HCT116 (cell line): ENCODE results near the gene SBF2. TPM values are rescaled to one million over a fixed set of nuclear protein-coding genes. Genes with fewer than 3 reads are reported as not detected.

ENCODE experiments used
- ATAC-seq: fragments of 200-7000 bp; cut with Tn5 transposase; 2 replicates; pipeline ENCODE4 v1.9.1; 2020; ENCODE audit warnings: mild to moderate bottlenecking, moderate library complexity
- BruUV-seq: library from RNA; stranded (reverse); fragments of 400-500 nt; replicated peaks from 2 replicates; lab custom pipeline; 2021; lab: Mats Ljungman, UMichigan
- CTCF ChIA-PET: fragments of 300-600 bp; sonication (Branson Sonifier 250); formaldehyde crosslinking; loops from one replicate; lab custom pipeline; 2021; ENCODE audit warnings: antibody characterized with exemption; lab: Charles Lee
- POLR2A ChIA-PET: fragments of 300-600, 350-600 bp; sonication (Branson Sonifier 250); formaldehyde crosslinking; loops from one replicate; lab custom pipeline; 2021; ENCODE audit warnings: antibody characterized with exemption; lab: Charles Lee
- RAD21 ChIA-PET, 2 experiments: fragments of 300-600 bp; sonication (Branson Sonifier 250); formaldehyde crosslinking; loops; one replicate each; lab custom pipeline; 2023; ENCODE audit warnings: low total read pairs in 2 of 2; ENCODE audit not compliant: uncharacterized antibody in 2 of 2, unreplicated experiment in 2 of 2, low non-redundant PET in 1 of 2; lab: Charles Lee
- DNase-seq: peaks from one replicate; pipeline ENCODE4 v3.0.0-alpha.2; 2010; ENCODE audit warnings: low read depth, low spot score
- H2AFZ ChIP-seq: fragments of 200-600 bp; shearing (Covaris generic), sonication (generic); 2 replicates; pipeline ENCODE4 v1.6.1; 2017; ENCODE audit warnings: low read depth, mixed run types, mixed read lengths, antibody characterized with exemption, low read length; ENCODE audit not compliant: poor library complexity, severe bottlenecking
- H3K27ac ChIP-seq: 2 replicates; pipeline ENCODE4 v1.5.1; 2012; ENCODE audit warnings: low read depth, low read length
- H3K27me3 ChIP-seq: fragments of 200-600 bp; sonication (generic); 2 replicates; pipeline ENCODE4 v1.6.1; 2016; ENCODE audit warnings: mixed run types, low read length, mixed read lengths; ENCODE audit not compliant: insufficient read depth
- H3K36me3 ChIP-seq, 2 experiments: fragments of 200-500 bp in 1 of 2; fragments of 200-600 bp in 1 of 2; sonication (Bioruptor generic) in 1 of 2; sonication (generic) in 1 of 2; 2 replicates each; pipeline versions ENCODE4 v1.5.1 to v1.6.1; 2014 to 2016; ENCODE audit warnings: low read length in 2 of 2, inconsistent platforms in 1 of 2, mixed read lengths in 1 of 2, mixed run types in 1 of 2; ENCODE audit not compliant: insufficient read depth in 2 of 2, control insufficient read depth in 1 of 2
- H3K4me1 ChIP-seq, 2 experiments: fragments of 200-600 bp in 1 of 2; sonication (generic) in 1 of 2; 2 replicates each; pipeline versions ENCODE4 v1.5.1 to v1.6.1; 2012 to 2017; ENCODE audit warnings: low read length in 2 of 2, inconsistent platforms in 1 of 2, mild to moderate bottlenecking in 1 of 2, mixed read lengths in 1 of 2, mixed run types in 1 of 2, moderate library complexity in 1 of 2; ENCODE audit not compliant: insufficient read depth in 2 of 2, control insufficient read depth in 1 of 2
- H3K4me2 ChIP-seq: fragments of 200-600 bp; sonication (generic); 2 replicates; pipeline ENCODE4 v1.6.1; 2017; ENCODE audit warnings: mixed run types, low read length, mixed read lengths
- H3K4me3 ChIP-seq, 2 experiments: fragments of 200-600 bp in 1 of 2; sonication (generic) in 1 of 2; replicated peaks in 1 of 2; 2 replicates each; pipeline ENCODE4 v1.5.1; 2011 to 2016; ENCODE audit warnings: low read length in 2 of 2, control low read depth in 1 of 2, low read depth in 1 of 2, mild to moderate bottlenecking in 1 of 2, mixed read lengths in 1 of 2, mixed run types in 1 of 2
- H3K79me2 ChIP-seq: fragments of 200-600 bp; sonication (generic); 2 replicates; pipeline ENCODE4 v1.6.1; 2017; ENCODE audit warnings: mild to moderate bottlenecking, mixed run types, low read length, moderate library complexity, mixed read lengths; ENCODE audit not compliant: insufficient read depth
- H3K9ac ChIP-seq: fragments of 200-600 bp; sonication (generic); 2 replicates; pipeline ENCODE4 v1.6.1; 2016; ENCODE audit warnings: low read length, mixed read lengths
- H3K9me2 ChIP-seq: fragments of 200-600 bp; sonication (generic), shearing (Covaris generic); 2 replicates; pipeline ENCODE4 v1.6.1; 2017; ENCODE audit warnings: mixed run types, mild to moderate bottlenecking, moderate library complexity; ENCODE audit not compliant: insufficient read depth
- H3K9me3 ChIP-seq, 2 experiments: fragments of 200-500 bp in 1 of 2; fragments of 200-600 bp in 1 of 2; sonication (Bioruptor generic) in 1 of 2; sonication (generic) in 1 of 2; 2 replicates each; pipeline ENCODE4 v1.6.1; 2014 to 2017; ENCODE audit warnings: low read length in 2 of 2, mixed read lengths in 2 of 2, inconsistent platforms in 1 of 2, low read depth in 1 of 2, mild to moderate bottlenecking in 1 of 2, mixed run types in 1 of 2, moderate library complexity in 1 of 2; ENCODE audit not compliant: control insufficient read depth in 1 of 2, insufficient read depth in 1 of 2
- H4K20me1 ChIP-seq: fragments of 200-600 bp; sonication (generic), shearing (Covaris generic); 2 replicates; pipeline ENCODE4 v1.6.1; 2017; ENCODE audit warnings: mixed run types, mild to moderate bottlenecking, moderate library complexity; ENCODE audit not compliant: insufficient read depth
- ATF3 ChIP-seq: IDR thresholded peaks from 2 replicates; pipeline ENCODE4 v1.6.1; 2012
- CEBPB ChIP-seq: IDR thresholded peaks from 2 replicates; pipeline ENCODE4 v1.6.1; 2012; ENCODE audit warnings: low read depth
- CTCF ChIP-seq, 3 experiments: fragments of 200-600 bp in 1 of 3; sonication (generic) in 1 of 3; IDR thresholded peaks in 2 of 3; conservative IDR thresholded peaks in 1 of 3; 2 replicates each; pipeline ENCODE4 v1.5.1; 2012 to 2017; ENCODE audit warnings: low read depth in 2 of 3, low read length in 2 of 3, antibody characterized with exemption in 1 of 3, borderline replicate concordance in 1 of 3, control low read depth in 1 of 3, mild to moderate bottlenecking in 1 of 3, mixed read lengths in 1 of 3, mixed run types in 1 of 3, moderate library complexity in 1 of 3; ENCODE audit not compliant: insufficient read depth in 1 of 3
- EGR1 ChIP-seq: IDR thresholded peaks from 2 replicates; pipeline ENCODE4 v1.6.1; 2012; ENCODE audit warnings: low read depth
- ELF1 ChIP-seq: IDR thresholded peaks from 2 replicates; pipeline ENCODE4 v1.6.1; 2012; ENCODE audit warnings: low read depth, borderline replicate concordance
- EZH2 ChIP-seq: fragments of 200-600 bp; sonication (generic); IDR thresholded peaks from 2 replicates; pipeline ENCODE4 v1.6.1; 2017; ENCODE audit warnings: antibody characterized with exemption, mixed run types
- FOSL1 ChIP-seq: IDR thresholded peaks from 2 replicates; pipeline ENCODE4 v1.6.1; 2012; ENCODE audit warnings: low read depth
- JUND ChIP-seq: IDR thresholded peaks from 2 replicates; pipeline ENCODE4 v1.6.1; 2012
- MAX ChIP-seq: IDR thresholded peaks from 2 replicates; pipeline ENCODE4 v1.6.1; 2012
- POLR2A ChIP-seq: IDR thresholded peaks from 2 replicates; pipeline ENCODE4 v1.7.0; 2011; ENCODE audit warnings: borderline replicate concordance; ENCODE audit not compliant: insufficient read depth, insufficient read length; ENCODE audit errors: extremely low read depth
- POLR2AphosphoS5 ChIP-seq: IDR thresholded peaks from 2 replicates; pipeline ENCODE4 v1.6.1; 2011; ENCODE audit warnings: mild to moderate bottlenecking, low read depth, low read length, moderate library complexity
- REST ChIP-seq: IDR thresholded peaks from 2 replicates; pipeline ENCODE4 v1.6.1; 2012; ENCODE audit warnings: low read depth
- SIN3A ChIP-seq: IDR thresholded peaks from 2 replicates; pipeline ENCODE4 v1.6.1; 2012; ENCODE audit warnings: low read depth
- SP1 ChIP-seq: IDR thresholded peaks from 2 replicates; pipeline ENCODE4 v1.6.1; 2012; ENCODE audit warnings: low read depth
- SRF ChIP-seq: IDR thresholded peaks from 2 replicates; pipeline ENCODE4 v1.6.1; 2012; ENCODE audit warnings: low read depth
- TCF7L2 ChIP-seq: IDR thresholded peaks from 2 replicates; pipeline ENCODE4 v1.7.0; 2011; ENCODE audit warnings: borderline replicate concordance, inconsistent platforms; ENCODE audit not compliant: insufficient read depth, insufficient read length; ENCODE audit errors: extremely low read depth
- YY1 ChIP-seq: IDR thresholded peaks from 2 replicates; pipeline ENCODE4 v1.6.1; 2011; ENCODE audit warnings: low read length, low read depth, moderate library complexity, mild to moderate bottlenecking; ENCODE audit not compliant: insufficient replicate concordance; ENCODE audit errors: extremely low read depth
- ZFX ChIP-seq: fragments of 450-650 bp; IDR thresholded peaks from 2 replicates; pipeline ENCODE4 v1.6.1; 2017
- intact Hi-C: fragments of 100-400 bp; cut with micrococcal nuclease; formaldehyde crosslinking; loops from 2 replicates; pipeline ENCODE4 v1.10.0; 2022
- total RNA-seq: library from RNA; stranded (reverse); gene quantifications from one replicate; pipeline ENCODE4 v1.2.1, GENCODE V29; 2021; ENCODE audit not compliant: unreplicated experiment

The SBF2 gene
- total RNA-seq, 1 experiment from 2014 or later: 35.0 TPM

- TF ChIP-seq REST: no peak
Measured at GRCh38 chr11:10322830-10323792, 29.1 kb upstream of the SBF2 start (continued).

- peak overlapping the region in 1 of 2 experiments; percentile 32; a peak in 3 of 4 replicates for H3K4me3 ChIP-seq
- no peak overlapping the region for H3K27ac ChIP-seq
- POLR2A ChIA-PET: interaction anchor here (1.3 to 1.4 kb wide), 2 partner anchors 15 to 18 kb away, joined by 4 to 5 read pairs; partner anchors contain the start of gene ADM
- no peak for TF ChIP-seq JUND
- no peak for TF ChIP-seq ATF3
- no peak for TF ChIP-seq POLR2AphosphoS5
- TF ChIP-seq YY1: no peak
- no peak for TF ChIP-seq ELF1
- no peak for TF ChIP-seq SP1
- TF ChIP-seq FOSL1: no peak
- TF ChIP-seq EZH2: no peak
- TF ChIP-seq SRF: no peak
- no peak for TF ChIP-seq TCF7L2
- TF ChIP-seq POLR2A: no peak
- TF ChIP-seq ZFX: no peak
- TF ChIP-seq MAX: no peak
- TF ChIP-seq CEBPB: no peak
- TF ChIP-seq SIN3A: no peak
- no peak for TF ChIP-seq CTCF (IDR thresholded peaks at IDR 0.05 in 2 of 3, conservative IDR thresholded peaks at IDR 0.05 in 1 of 3; ENCODE audit: borderline replicate concordance in 1 of 3, insufficient read depth in 1 of 3, low read depth in 2 of 3, low read length in 2 of 3)
- no peak for TF ChIP-seq EGR1
Measured at GRCh38 chr11:10322401-10322800, 28.4 kb upstream of the SBF2 start.

More at GRCh38 chr11:10322401-10322800, 28.4 kb upstream of the SBF2 start:
- Histone ChIP-seq H3K9ac (peak overlapping the region; percentile 42), H3K4me1 (peaks cover 12 to 25% of the 10 kb centered on the region in 2 experiments; a peak in 3 of 4 replicates), H3K27me3 (no peaks in the 10 kb centered on the region), H3K9me3 (no peaks in the 10 kb centered on the region), H3K9me2 (no peaks in the 10 kb centered on the region), H3K79me2 (no peaks in the 10 kb centered on the region), H4K20me1 (no peaks in the 10 kb centered on the region), H2AFZ (peak overlapping the region; percentile 93), H3K36me3 (no peaks in the 10 kb centered on the region), H3K4me2 (peak overlapping the region; percentile 61)
- ATAC-seq (0 out of 2 replicates have a peak, but pooled peaks have one; percentile 4), DNase-seq (no peak)
- ChIA-PET CTCF (interaction anchor here (0.8 to 1.5 kb wide), 3 partner anchors 44 to 574 kb away, joined by 3 to 5 read pairs (median 3); no protein-coding TSS in a partner anchor), RAD21 (interaction anchor here in 1 of 2 experiments (1.0 kb wide), 1 partner anchor 14 kb away, joined by 4 read pairs; no protein-coding TSS in a partner anchor)
- BruUV-seq: no TSS peak
- intact Hi-C loops: loop anchor here (5.0 kb wide), 2 partner anchors 350 to 415 kb away; no protein-coding TSS in a partner anchor
